K562 (cell line): Measurements from ENCODE around the gene FBXL2. TPM values are rescaled to one million over a fixed set of nuclear protein-coding genes. Genes with fewer than 3 reads are reported as not detected.

Source experiments
- ELF1 ChIP-seq: fragments of 200-800 bp; sonication (Bioruptor generic); IDR thresholded peaks from 2 replicates; pipeline ENCODE4 v1.6.1; 2016; ENCODE audit warnings: missing genetic modification characterization, missing compliant biosample characterization
- GABPA ChIP-seq: fragments of 200-800 bp; sonication (Bioruptor generic); conservative IDR thresholded peaks from 2 replicates; pipeline ENCODE4 v1.6.1; 2016; ENCODE audit warnings: low read depth, missing genetic modification characterization, missing compliant biosample characterization
- HDAC1 ChIP-seq, 2 experiments: fragments of 450-650 bp; IDR thresholded peaks; 2 replicates each; pipeline ENCODE4 v1.6.1; 2016 to 2017; ENCODE audit warnings: inconsistent platforms in 1 of 2, mild to moderate bottlenecking in 1 of 2, moderate library complexity in 1 of 2
- MTF1 ChIP-seq: fragments of 250-450 bp; sonication (Bioruptor Pico); IDR thresholded peaks from 2 replicates; pipeline ENCODE4 v1.9.0; 2021; ENCODE audit warnings: moderate library complexity, mild to moderate bottlenecking, inconsistent platforms, borderline replicate concordance
- NR2C2 ChIP-seq, 2 experiments: fragments of 200-800 bp in 1 of 2; sonication (Bioruptor generic) in 1 of 2; sonication (generic) in 1 of 2; formaldehyde crosslinking in 1 of 2; IDR thresholded peaks; 2 replicates each; pipeline versions ENCODE4 v1.6.1 to v1.8.0; 2016 to 2022; ENCODE audit warnings: mild to moderate bottlenecking in 1 of 2, missing compliant biosample characterization in 1 of 2, missing genetic modification characterization in 1 of 2, missing genetic modification reagents in 1 of 2
- OTX1 ChIP-seq: fragments of 450-650 bp; formaldehyde crosslinking; IDR thresholded peaks from 2 replicates; pipeline ENCODE4 v1.4.0; 2022; ENCODE audit warnings: mild to moderate bottlenecking
- RAD21 ChIP-seq, 2 experiments: fragments of 250-450 bp in 1 of 2; fragments of 450-650 bp in 1 of 2; sonication (Bioruptor Pico) in 1 of 2; formaldehyde crosslinking in 1 of 2; IDR thresholded peaks in 1 of 2; conservative IDR thresholded peaks in 1 of 2; 2 replicates each; pipeline versions ENCODE4 v1.4.0 to v1.8.0; 2020 to 2022; ENCODE audit warnings: mild to moderate bottlenecking in 2 of 2, moderate library complexity in 1 of 2
- RBBP5 ChIP-seq: fragments of 200-600 bp; sonication (generic); IDR thresholded peaks from 2 replicates; pipeline ENCODE4 v1.6.1; 2012; ENCODE audit warnings: borderline replicate concordance, mild to moderate bottlenecking, low read length, control low read depth, inconsistent platforms; ENCODE audit not compliant: insufficient read depth, poor library complexity, severe bottlenecking
- SAP30 ChIP-seq: fragments of 200-600 bp; sonication (generic); IDR thresholded peaks from 2 replicates; pipeline ENCODE4 v1.6.1; 2012; ENCODE audit warnings: borderline replicate concordance, low read depth, mild to moderate bottlenecking, moderate library complexity, low read length, control low read depth, inconsistent platforms; ENCODE audit not compliant: insufficient read depth, poor library complexity, severe bottlenecking
- SP2 ChIP-seq: IDR thresholded peaks from 2 replicates; pipeline ENCODE4 v1.6.1; 2011; ENCODE audit warnings: mild to moderate bottlenecking, low read depth, low read length, moderate library complexity; ENCODE audit not compliant: poor library complexity, severe bottlenecking; ENCODE audit errors: extremely low read depth
- STAT5A ChIP-seq: IDR thresholded peaks from 2 replicates; pipeline ENCODE4 v1.6.1; 2012; ENCODE audit warnings: low read length, inconsistent platforms, borderline replicate concordance
- TAF15 ChIP-seq: fragments of 200-400 bp; formaldehyde crosslinking; IDR thresholded peaks from 2 replicates; pipeline ENCODE4 v1.6.1; 2017; ENCODE audit warnings: mild to moderate bottlenecking, low read depth, low read length, moderate library complexity
- TCF3 ChIP-seq: sonication (generic); formaldehyde crosslinking; IDR thresholded peaks from 2 replicates; pipeline ENCODE4 v1.4.0; 2020; ENCODE audit warnings: mild to moderate bottlenecking, missing genetic modification reagents
- TCF7L2 ChIP-seq: fragments of 150-350 bp; IDR thresholded peaks from 2 replicates; pipeline ENCODE4 v1.6.1; 2016; ENCODE audit warnings: low read depth, mild to moderate bottlenecking, low read length, moderate library complexity
- ZBTB7A ChIP-seq: IDR thresholded peaks from 2 replicates; pipeline ENCODE4 v1.6.1; 2011; ENCODE audit warnings: low read depth, mild to moderate bottlenecking, low read length, moderate library complexity, borderline replicate concordance; ENCODE audit not compliant: control insufficient read depth
- ZBTB8A ChIP-seq: fragments of 450-650 bp; IDR thresholded peaks from 2 replicates; pipeline ENCODE4 v1.6.1; 2018; ENCODE audit warnings: mild to moderate bottlenecking, moderate library complexity; ENCODE audit not compliant: partially characterized antibody
- ZEB2 ChIP-seq: fragments of 450-650 bp; IDR thresholded peaks from 2 replicates; pipeline ENCODE4 v1.6.1; 2016
- ZFP36 ChIP-seq: fragments of 150-350 bp; IDR thresholded peaks from 2 replicates; pipeline ENCODE4 v1.6.1; 2018; ENCODE audit warnings: low read length, low read depth; ENCODE audit not compliant: partially characterized antibody
- ZSCAN29 ChIP-seq: fragments of 450-650 bp; IDR thresholded peaks from 2 replicates; pipeline ENCODE4 v1.6.1; 2017
- polyA plus RNA-seq, 8 experiments: library from polyadenylated mRNA; depleted of rRNA in 4 of 8; stranded (reverse) in 5 of 8; unstranded in 3 of 8; fragments of >200 nt; fragmentation: Nextera tagmentation in 2 of 8; fragmentation: Illumina TruSeq in 1 of 8; extraction: Ambion mirVana in 2 of 8; extraction: Trizol in 1 of 8; gene quantifications; 2 replicates each; pipeline versions ENCODE4 v1.2.1 to v1.2.3, GENCODE V29; 2011 to 2014; ENCODE audit warnings: inconsistent platforms in 1 of 8, missing spikeins in 1 of 8
- total RNA-seq, 7 experiments: library from RNA; depleted of rRNA in 6 of 7; stranded (reverse); fragments of >200 nt in 6 of 7; fragmentation: Illumina TruSeq in 2 of 7; extraction: Trizol in 2 of 7; gene quantifications; 2 replicates each; pipeline versions ENCODE4 v1.2.1 to v1.2.3, GENCODE V29; 2011 to 2021; ENCODE audit warnings: low replicate concordance in 1 of 7
- TF ChIP-seq, protein P1 (sequence below): sonication (generic); formaldehyde crosslinking; IDR thresholded peaks from 2 replicates; pipeline ENCODE4 v1.8.0; 2022; ENCODE audit warnings: missing genetic modification reagents, mild to moderate bottlenecking, moderate library complexity, borderline replicate concordance
- TF ChIP-seq, protein P2 (sequence below), 3 experiments: IDR thresholded peaks in 2 of 3; conservative IDR thresholded peaks in 1 of 3; 2 replicates each; pipeline ENCODE4 v1.5.1; 2011 to 2012; ENCODE audit warnings: low read length in 3 of 3, mild to moderate bottlenecking in 3 of 3, control low read depth in 2 of 3, improper control_type of control experiment in 1 of 3, inconsistent platforms in 1 of 3, low read depth in 1 of 3, mixed read lengths in 1 of 3, moderate library complexity in 1 of 3; ENCODE audit not compliant: insufficient read depth in 2 of 3

The FBXL2 gene
- total and polyA plus RNA-seq, 9 of the 15 experiments (the other 6 are each of a cell fraction or from before 2014, with no cell fraction given), result 1.3 to 6.9 (median 1.9) TPM

DNA sequence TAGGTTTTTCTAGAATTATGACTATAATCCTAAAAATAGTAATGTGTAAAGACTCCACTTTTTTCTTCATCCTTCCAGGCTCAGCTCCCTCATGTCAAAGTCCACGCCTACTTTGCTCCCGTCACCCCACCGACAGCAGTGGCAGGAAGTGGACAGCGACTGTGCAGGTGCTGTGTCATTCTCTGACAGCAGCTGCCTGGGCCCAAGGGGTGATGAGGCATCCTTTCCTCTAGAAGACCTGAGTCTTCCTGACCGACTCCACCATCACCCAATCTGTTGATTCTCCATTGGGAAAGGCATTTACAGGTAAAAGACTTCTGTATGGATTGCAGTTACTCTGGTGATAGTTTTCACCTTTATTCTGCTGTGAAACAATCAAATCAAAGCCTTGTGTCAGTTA is 108.2 kb downstream of the FBXL2 start (continued):
- TF ChIP-seq, protein P1, sequence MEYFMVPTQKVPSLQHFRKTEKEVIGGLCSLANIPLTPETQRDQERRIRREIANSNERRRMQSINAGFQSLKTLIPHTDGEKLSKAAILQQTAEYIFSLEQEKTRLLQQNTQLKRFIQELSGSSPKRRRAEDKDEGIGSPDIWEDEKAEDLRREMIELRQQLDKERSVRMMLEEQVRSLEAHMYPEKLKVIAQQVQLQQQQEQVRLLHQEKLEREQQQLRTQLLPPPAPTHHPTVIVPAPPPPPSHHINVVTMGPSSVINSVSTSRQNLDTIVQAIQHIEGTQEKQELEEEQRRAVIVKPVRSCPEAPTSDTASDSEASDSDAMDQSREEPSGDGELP, result peak; percentile 61; the same call in 1 of the 2 replicates
- TF ChIP-seq RBBP5 (no peak), MTF1 (no peak), SP2 (no peak), HDAC1 (IDR thresholded peaks at IDR 0.05) (peak in 1 of 2 experiments; percentile 46; a peak in 1 of 4 replicates), TAF15 (no peak), ZBTB8A (no peak), OTX1 (CRISPR knock-in tag) (no peak), TCF3 (CRISPR knock-in tag) (0 out of 2 replicates have a peak, but pooled peaks have one; percentile 21), ZEB2 (peak; percentile 68; the same call in 1 of the 2 replicates), ZBTB7A (peak; percentile 41; the same call in 1 of the 2 replicates), TCF7L2 (no peak), ZSCAN29 (no peak), NR2C2 (CRISPR knock-in tag; IDR thresholded peaks at IDR 0.05) (no peak), NR2C2 (tag; IDR thresholded peaks at IDR 0.05) (0 out of 2 replicates have a peak, but pooled peaks have one; percentile 13), ZFP36 (no peak), SAP30 (no peak), GABPA (peak; percentile 42; the same call in 1 of the 2 replicates), ELF1 (tag) (peak; percentile 33; the same call in 1 of the 2 replicates), RAD21 (CRISPR knock-in tag; conservative IDR thresholded peaks at IDR 0.05 in 1 of 2, IDR thresholded peaks at IDR 0.05 in 1 of 2) (no peak), STAT5A (no peak)
- TF ChIP-seq, protein P2, sequence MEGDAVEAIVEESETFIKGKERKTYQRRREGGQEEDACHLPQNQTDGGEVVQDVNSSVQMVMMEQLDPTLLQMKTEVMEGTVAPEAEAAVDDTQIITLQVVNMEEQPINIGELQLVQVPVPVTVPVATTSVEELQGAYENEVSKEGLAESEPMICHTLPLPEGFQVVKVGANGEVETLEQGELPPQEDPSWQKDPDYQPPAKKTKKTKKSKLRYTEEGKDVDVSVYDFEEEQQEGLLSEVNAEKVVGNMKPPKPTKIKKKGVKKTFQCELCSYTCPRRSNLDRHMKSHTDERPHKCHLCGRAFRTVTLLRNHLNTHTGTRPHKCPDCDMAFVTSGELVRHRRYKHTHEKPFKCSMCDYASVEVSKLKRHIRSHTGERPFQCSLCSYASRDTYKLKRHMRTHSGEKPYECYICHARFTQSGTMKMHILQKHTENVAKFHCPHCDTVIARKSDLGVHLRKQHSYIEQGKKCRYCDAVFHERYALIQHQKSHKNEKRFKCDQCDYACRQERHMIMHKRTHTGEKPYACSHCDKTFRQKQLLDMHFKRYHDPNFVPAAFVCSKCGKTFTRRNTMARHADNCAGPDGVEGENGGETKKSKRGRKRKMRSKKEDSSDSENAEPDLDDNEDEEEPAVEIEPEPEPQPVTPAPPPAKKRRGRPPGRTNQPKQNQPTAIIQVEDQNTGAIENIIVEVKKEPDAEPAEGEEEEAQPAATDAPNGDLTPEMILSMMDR (IDR thresholded peaks at IDR 0.05 in 2 of 3, conservative IDR thresholded peaks at IDR 0.05 in 1 of 3; ENCODE audit: insufficient read depth in 2 of 3, low read depth in 1 of 3, low read length in 3 of 3), result no peak
